ENCODE results near the gene SACS. TPM values are rescaled to one million over a fixed set of nuclear protein-coding genes. Genes with fewer than 3 reads are reported as not detected.
"Not testable (repeated sequence)": the region's sequence is repeated elsewhere in the genome, so short reads cannot be mapped to it uniquely, and the experiment has no call there.

The SACS gene
- total and polyA plus RNA-seq, 2 of the 8 experiments (the other 6 are each of a cell fraction or from before 2014, with no cell fraction given): 11.0 to 54.2 TPM

GRCh38 chr13:23408026-23408425 is 25.5 kb downstream of the SACS start (continued):
- TF ChIP-seq EP300 (IDR thresholded peaks at IDR 0.05; ENCODE audit: borderline replicate concordance in 1 of 2, low read depth in 2 of 2, low read length in 2 of 2) (no peak), POLR2A (IDR thresholded peaks at IDR 0.05; ENCODE audit: control extremely low read depth in 1 of 2, low read depth in 2 of 2, low read length in 2 of 2) (no peak), RBBP5 (IDR thresholded peaks at IDR 0.05; ENCODE audit: borderline replicate concordance, low read depth, low read length) (no peak)

DNA sequence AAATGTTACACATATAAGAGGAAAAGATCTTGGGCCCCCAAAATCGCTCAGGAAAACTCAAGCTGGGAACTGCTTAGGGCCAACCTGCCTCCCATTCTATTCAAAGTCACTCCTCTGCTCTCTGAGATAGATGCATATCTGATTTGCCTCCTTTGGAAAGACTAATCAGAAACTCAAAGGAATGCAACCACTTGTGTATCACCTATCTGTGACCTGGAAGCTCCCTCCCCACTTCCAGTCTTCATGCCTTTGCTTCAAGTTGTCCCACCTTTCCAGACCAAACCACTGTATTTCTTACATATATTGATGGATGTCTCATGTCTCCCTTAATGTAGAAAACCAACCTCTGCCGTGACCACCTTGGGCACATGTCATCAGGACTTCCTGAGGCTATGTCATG is 32.3 kb downstream of the SACS start:
- H3K4me3 ChIP-seq (ENCODE audit: extremely low read depth in 1 of 4, insufficient read depth in 2 of 4, low read depth in 3 of 4, low read length in 4 of 4); H3K18ac ChIP-seq (ENCODE audit: extremely low read depth, low read length); H2BK5ac ChIP-seq (ENCODE audit: low read depth, low read length); H3K4me2 ChIP-seq (ENCODE audit: insufficient read depth in 1 of 2, low read depth in 2 of 2, low read length in 2 of 2); H2BK15ac ChIP-seq (ENCODE audit: low read length); H2BK120ac ChIP-seq (replicated peaks; ENCODE audit: low read depth, low read length); H3K14ac ChIP-seq (ENCODE audit: insufficient read length); H3K36me3 ChIP-seq (ENCODE audit: control insufficient read depth in 2 of 4, insufficient read depth in 4 of 4, low read length in 3 of 4); H3K23ac ChIP-seq (ENCODE audit: insufficient read length); H3K27ac ChIP-seq (ENCODE audit: low read depth, low read length); H4K5ac ChIP-seq (ENCODE audit: insufficient read length, low read depth, low read length); H3K9me3 ChIP-seq (ENCODE audit: insufficient read depth in 2 of 2, low read depth in 1 of 2, low read length in 1 of 2); H4K91ac ChIP-seq (replicated peaks; ENCODE audit: insufficient read length, low read length); H2AK5ac ChIP-seq (ENCODE audit: low read depth, low read length); H2BK12ac ChIP-seq (ENCODE audit: low read depth, low read length); H4K8ac ChIP-seq (ENCODE audit: extremely low read depth, insufficient read depth, low read length); H3K56ac ChIP-seq (replicated peaks; ENCODE audit: insufficient read length, low read depth, low read length); H3K27me3 ChIP-seq (replicated peaks in 1 of 4; ENCODE audit: control insufficient read depth in 3 of 4, extremely low read depth in 1 of 4, insufficient read depth in 3 of 4, low read length in 3 of 4); DNase-seq (ENCODE audit: low read depth in 1 of 2, low spot score in 2 of 2); H3K9ac ChIP-seq (replicated peaks in 1 of 4; ENCODE audit: extremely low read depth in 1 of 4, low read depth in 3 of 4, low read length in 3 of 4); H3K79me2 ChIP-seq (ENCODE audit: control insufficient read depth in 1 of 2, insufficient read depth in 2 of 2, low read length in 2 of 2); H3K79me1 ChIP-seq (ENCODE audit: low read depth, low read length); H3K4me1 ChIP-seq (replicated peaks in 1 of 4; ENCODE audit: control insufficient read depth in 3 of 4, insufficient read depth in 4 of 4, low read length in 3 of 4); H2AFZ ChIP-seq (ENCODE audit: low read length); H2BK20ac ChIP-seq (ENCODE audit: low read length); H3K23me2 ChIP-seq (ENCODE audit: low read depth, low read length); H3K4ac ChIP-seq (replicated peaks; ENCODE audit: insufficient read length, low read depth, low read length); FAIRE-seq; H4K20me1 ChIP-seq (replicated peaks in 1 of 2; ENCODE audit: control insufficient read depth in 1 of 2, insufficient read depth in 2 of 2, low read length in 2 of 2): not testable (repeated sequence)
- CTCF ChIA-PET (ENCODE audit: partially characterized antibody): interaction anchor here (1.1 kb wide), 1 partner anchor 341 kb away, joined by 4 read pairs; no protein-coding TSS in a partner anchor
- 83% methylated on average over 2 of the region's 2 CpGs; no CpG with 5 or more reads in 1 of the 2 experiments for WGBS, 2 experiments (ENCODE audit: extremely low coverage in 1 of 2, insufficient coverage in 1 of 2, insufficient read length in 1 of 2, insufficient replicate concordance in 2 of 2, low coverage in 1 of 2, low lambda C conversion rate in 2 of 2, missing lambda C conversion rate in 1 of 2)
- POLR2A ChIA-PET (ENCODE audit: partially characterized antibody): interaction anchor here (0.7 kb wide), 1 partner anchor 8 kb away, joined by 3 read pairs; no protein-coding TSS in a partner anchor

Measured in H1 (cell line).